ENCODE data around the gene NR1H3. TPM values are rescaled to one million over a fixed set of nuclear protein-coding genes. Genes with fewer than 3 reads are reported as not detected.

Gene NR1H3
- total and polyA plus RNA-seq, 4 donors = 35.0 to 62.0 (median 57.0) TPM

GRCh38 chr11:47251751-47252150 is 6.0 kb upstream of the NR1H3 start:
- no peak overlapping the region for H3K4me3 ChIP-seq
- DNase-seq (no peak), ATAC-seq (ENCODE audit: insufficient read depth, low FRiP score) (no peak)
- no peak overlapping the region for H3K9ac ChIP-seq (ENCODE audit: insufficient read depth in 1 of 2, low read length in 2 of 2)
- WGBS, 2 donors = 83% methylated on average over 3 of the region's 3 CpGs
- no peaks in the 10 kb centered on the region for H3K27me3 ChIP-seq (ENCODE audit: control insufficient read depth in 3 of 3, insufficient read depth in 3 of 3, low read length in 2 of 3)
- no peak overlapping the region for H3K27ac ChIP-seq (ENCODE audit: low read depth in 1 of 2, low read length in 1 of 2)
- TF ChIP-seq, protein P1, sequence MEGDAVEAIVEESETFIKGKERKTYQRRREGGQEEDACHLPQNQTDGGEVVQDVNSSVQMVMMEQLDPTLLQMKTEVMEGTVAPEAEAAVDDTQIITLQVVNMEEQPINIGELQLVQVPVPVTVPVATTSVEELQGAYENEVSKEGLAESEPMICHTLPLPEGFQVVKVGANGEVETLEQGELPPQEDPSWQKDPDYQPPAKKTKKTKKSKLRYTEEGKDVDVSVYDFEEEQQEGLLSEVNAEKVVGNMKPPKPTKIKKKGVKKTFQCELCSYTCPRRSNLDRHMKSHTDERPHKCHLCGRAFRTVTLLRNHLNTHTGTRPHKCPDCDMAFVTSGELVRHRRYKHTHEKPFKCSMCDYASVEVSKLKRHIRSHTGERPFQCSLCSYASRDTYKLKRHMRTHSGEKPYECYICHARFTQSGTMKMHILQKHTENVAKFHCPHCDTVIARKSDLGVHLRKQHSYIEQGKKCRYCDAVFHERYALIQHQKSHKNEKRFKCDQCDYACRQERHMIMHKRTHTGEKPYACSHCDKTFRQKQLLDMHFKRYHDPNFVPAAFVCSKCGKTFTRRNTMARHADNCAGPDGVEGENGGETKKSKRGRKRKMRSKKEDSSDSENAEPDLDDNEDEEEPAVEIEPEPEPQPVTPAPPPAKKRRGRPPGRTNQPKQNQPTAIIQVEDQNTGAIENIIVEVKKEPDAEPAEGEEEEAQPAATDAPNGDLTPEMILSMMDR (IDR thresholded peaks at IDR 0.05; ENCODE audit: control extremely low read depth, extremely low read depth) = no peak
- H3K36me3 ChIP-seq (ENCODE audit: control insufficient read depth in 4 of 4, insufficient read depth in 4 of 4, low read length in 4 of 4) = peaks cover 0 to 12% (median 4%) of the 10 kb centered on the region in 4 donors
- no peaks in the 10 kb centered on the region for H3K9me3 ChIP-seq (ENCODE audit: control insufficient read depth in 4 of 4, insufficient read depth in 3 of 4, low read length in 3 of 4)
- peaks cover 8 to 39% (median 27%) of the 10 kb centered on the region in 5 donors for H3K4me1 ChIP-seq (ENCODE audit: control insufficient read depth in 5 of 5, insufficient read depth in 5 of 5, low read length in 5 of 5)

DNA sequence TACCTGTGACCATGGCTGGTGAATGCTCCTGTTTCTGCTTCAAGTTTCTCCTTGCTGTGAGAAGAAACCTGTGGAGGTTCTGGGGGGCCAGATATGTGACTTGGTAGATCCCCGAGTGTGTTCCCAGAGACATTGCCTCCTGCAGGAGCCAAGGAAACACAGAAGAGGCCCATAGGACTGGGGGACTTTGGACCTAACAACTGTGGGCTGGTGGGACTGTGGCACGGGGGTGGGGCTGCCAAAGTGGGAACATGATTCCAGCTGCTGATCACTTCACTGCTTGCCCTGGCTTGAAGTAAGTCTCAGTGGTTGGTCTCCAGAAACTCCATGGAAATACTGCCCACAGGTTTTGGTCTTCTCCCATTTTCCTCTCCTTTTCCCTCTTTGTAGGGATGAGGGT is 4.1 kb upstream of the NR1H3 start:
- WGBS, 2 donors = 86 to 91% methylated on average over 2 of the region's 2 CpGs
- Histone ChIP-seq H3K4me3 (no peak overlapping the region), H3K36me3 (ENCODE audit: control insufficient read depth in 4 of 4, insufficient read depth in 4 of 4, low read length in 4 of 4) (peaks cover 0 to 4% (median 2%) of the 10 kb centered on the region in 4 donors), H3K9ac (ENCODE audit: insufficient read depth in 1 of 2, low read length in 2 of 2) (no peak overlapping the region), H3K4me1 (ENCODE audit: control insufficient read depth in 5 of 5, insufficient read depth in 5 of 5, low read length in 5 of 5) (peaks cover 8 to 42% (median 24%) of the 10 kb centered on the region in 5 donors), H3K27me3 (ENCODE audit: control insufficient read depth in 3 of 3, insufficient read depth in 3 of 3, low read length in 2 of 3) (no peaks in the 10 kb centered on the region), H3K27ac (ENCODE audit: low read depth in 1 of 2, low read length in 1 of 2) (peak overlapping the region in 1 of 2 donors; percentile 55), H3K9me3 (ENCODE audit: control insufficient read depth in 4 of 4, insufficient read depth in 3 of 4, low read length in 3 of 4) (no peaks in the 10 kb centered on the region)
- TF ChIP-seq, protein P1 (IDR thresholded peaks at IDR 0.05; ENCODE audit: control extremely low read depth, extremely low read depth) = no peak
- DNase-seq = no peak
- no peak for ATAC-seq (ENCODE audit: insufficient read depth, low FRiP score)

DNA sequence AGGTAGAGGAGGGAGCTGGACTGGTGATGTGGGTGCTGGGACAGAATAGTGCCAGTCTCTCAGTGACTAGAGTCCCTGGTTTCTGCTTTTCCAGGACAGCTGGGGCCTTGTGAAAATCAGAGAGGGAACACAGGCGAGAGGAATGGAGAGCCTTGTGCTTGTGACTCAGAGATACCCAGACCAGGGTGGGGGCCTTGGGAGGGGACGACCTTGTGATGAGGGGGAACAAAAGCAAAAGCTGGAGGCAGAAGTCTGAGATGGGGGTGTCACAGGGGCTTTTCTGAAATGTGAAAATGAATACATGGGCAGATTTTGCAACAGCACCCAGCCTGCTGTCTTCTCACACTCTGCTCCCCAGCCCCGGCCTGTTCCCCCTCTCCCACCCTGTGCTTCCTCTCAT is 3.4 kb upstream of the NR1H3 start:
- Histone ChIP-seq H3K27ac (ENCODE audit: low read depth in 1 of 2, low read length in 1 of 2) (peak overlapping the region in 1 of 2 donors; percentile 55), H3K9ac (ENCODE audit: insufficient read depth in 1 of 2, low read length in 2 of 2) (no peak overlapping the region), H3K36me3 (ENCODE audit: control insufficient read depth in 4 of 4, insufficient read depth in 4 of 4, low read length in 4 of 4) (peaks cover 0 to 4% (median 2%) of the 10 kb centered on the region in 4 donors), H3K9me3 (ENCODE audit: control insufficient read depth in 4 of 4, insufficient read depth in 3 of 4, low read length in 3 of 4) (no peaks in the 10 kb centered on the region), H3K4me1 (ENCODE audit: control insufficient read depth in 5 of 5, insufficient read depth in 5 of 5, low read length in 5 of 5) (peaks cover 6 to 46% (median 25%) of the 10 kb centered on the region in 5 donors), H3K27me3 (ENCODE audit: control insufficient read depth in 3 of 3, insufficient read depth in 3 of 3, low read length in 2 of 3) (no peaks in the 10 kb centered on the region), H3K4me3 (no peak overlapping the region)
- 28 to 31% methylated on average over 3 of the region's 3 CpGs for WGBS, 2 donors
- TF ChIP-seq, protein P1 (IDR thresholded peaks at IDR 0.05; ENCODE audit: control extremely low read depth, extremely low read depth) = no peak
- no peak for ATAC-seq (ENCODE audit: insufficient read depth, low FRiP score)
- DNase-seq = no peak

- TF ChIP-seq, protein P1 (IDR thresholded peaks at IDR 0.05; ENCODE audit: control extremely low read depth, extremely low read depth) = no peak
- ATAC-seq (ENCODE audit: insufficient read depth, low FRiP score) (no peak), DNase-seq (no peak)
- Histone ChIP-seq H3K27me3 (ENCODE audit: control insufficient read depth in 3 of 3, insufficient read depth in 3 of 3, low read length in 2 of 3) (no peaks in the 10 kb centered on the region), H3K9ac (ENCODE audit: insufficient read depth in 1 of 2, low read length in 2 of 2) (no peak overlapping the region), H3K4me3 (no peak overlapping the region), H3K4me1 (ENCODE audit: control insufficient read depth in 5 of 5, insufficient read depth in 5 of 5, low read length in 5 of 5) (peaks cover 4 to 47% (median 24%) of the 10 kb centered on the region in 5 donors), H3K9me3 (ENCODE audit: control insufficient read depth in 4 of 4, insufficient read depth in 3 of 4, low read length in 3 of 4) (no peaks in the 10 kb centered on the region), H3K36me3 (ENCODE audit: control insufficient read depth in 4 of 4, insufficient read depth in 4 of 4, low read length in 4 of 4) (peaks cover 0 to 8% (median 1%) of the 10 kb centered on the region in 4 donors), H3K27ac (ENCODE audit: low read depth in 1 of 2, low read length in 1 of 2) (no peak overlapping the region)
- WGBS, 2 donors = 86 to 87% methylated on average over 6 of the region's 6 CpGs
Observed at GRCh38 chr11:47256374-47256773, 1.4 kb upstream of the NR1H3 start.
